ENCODE results near the gene RNF138.

The RNF138 gene

DNA sequence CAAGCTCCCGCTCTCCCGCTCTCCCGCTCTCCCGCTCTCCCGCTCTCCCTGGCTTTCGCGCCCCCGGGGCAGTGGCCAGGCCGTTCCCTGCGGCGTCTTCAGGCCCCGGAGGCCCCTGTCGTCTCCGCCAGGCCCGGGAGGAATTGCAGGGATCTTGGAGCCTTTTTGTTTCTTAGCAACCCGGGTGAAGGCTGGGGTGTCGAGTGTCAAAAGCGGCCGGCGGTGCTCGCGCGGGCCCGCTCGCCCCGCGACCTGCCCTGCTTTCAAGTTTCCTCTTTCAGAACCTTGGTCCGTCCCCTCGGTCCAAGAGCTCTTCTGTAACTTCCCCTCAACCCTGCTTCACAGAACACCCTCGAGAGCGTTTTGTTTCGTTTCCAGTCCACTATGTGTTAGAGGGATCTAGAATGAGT, 1.4 kb downstream of the RNF138 start:
- peak; percentile 68 for DNase-seq
- no peaks in the 10 kb centered on the region for H3K9me3 Mint-ChIP-seq
- TF ChIP-seq, protein P1, sequence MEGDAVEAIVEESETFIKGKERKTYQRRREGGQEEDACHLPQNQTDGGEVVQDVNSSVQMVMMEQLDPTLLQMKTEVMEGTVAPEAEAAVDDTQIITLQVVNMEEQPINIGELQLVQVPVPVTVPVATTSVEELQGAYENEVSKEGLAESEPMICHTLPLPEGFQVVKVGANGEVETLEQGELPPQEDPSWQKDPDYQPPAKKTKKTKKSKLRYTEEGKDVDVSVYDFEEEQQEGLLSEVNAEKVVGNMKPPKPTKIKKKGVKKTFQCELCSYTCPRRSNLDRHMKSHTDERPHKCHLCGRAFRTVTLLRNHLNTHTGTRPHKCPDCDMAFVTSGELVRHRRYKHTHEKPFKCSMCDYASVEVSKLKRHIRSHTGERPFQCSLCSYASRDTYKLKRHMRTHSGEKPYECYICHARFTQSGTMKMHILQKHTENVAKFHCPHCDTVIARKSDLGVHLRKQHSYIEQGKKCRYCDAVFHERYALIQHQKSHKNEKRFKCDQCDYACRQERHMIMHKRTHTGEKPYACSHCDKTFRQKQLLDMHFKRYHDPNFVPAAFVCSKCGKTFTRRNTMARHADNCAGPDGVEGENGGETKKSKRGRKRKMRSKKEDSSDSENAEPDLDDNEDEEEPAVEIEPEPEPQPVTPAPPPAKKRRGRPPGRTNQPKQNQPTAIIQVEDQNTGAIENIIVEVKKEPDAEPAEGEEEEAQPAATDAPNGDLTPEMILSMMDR (IDR thresholded peaks at IDR 0.05), result no peak
- H3K27me3 Mint-ChIP-seq (ENCODE audit: low read depth, poor library complexity), result no peaks in the 10 kb centered on the region
- peaks cover 47% of the 10 kb centered on the region for H3K4me1 Mint-ChIP-seq
- peaks cover 43% of the 10 kb centered on the region for H3K36me3 Mint-ChIP-seq (ENCODE audit: low read depth)
- H3K27ac Mint-ChIP-seq, result peak overlapping the region; percentile 94
- H3K4me3 Mint-ChIP-seq, result peak overlapping the region; percentile 92

DNA sequence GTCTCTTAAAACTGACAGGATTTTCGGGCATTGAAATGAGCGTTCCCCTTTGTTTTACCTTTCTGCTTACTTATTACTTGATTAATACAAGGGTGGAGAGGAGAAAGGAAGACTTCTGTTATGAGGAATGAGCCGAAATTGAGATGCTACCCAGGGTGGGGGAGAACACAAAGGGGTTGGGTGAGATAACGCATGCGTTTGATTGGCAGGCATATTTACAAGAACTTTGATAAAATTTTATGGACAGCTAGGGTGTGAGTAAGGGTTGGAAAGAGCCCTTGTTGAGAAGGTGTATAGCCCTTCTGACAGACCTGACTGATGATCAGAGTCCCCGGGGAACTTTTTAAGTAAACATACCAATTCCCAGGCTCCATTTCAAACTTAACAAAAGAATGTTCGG, 1.8 kb downstream of the RNF138 start:
- H3K27me3 Mint-ChIP-seq (ENCODE audit: low read depth, poor library complexity), result no peaks in the 10 kb centered on the region
- DNase-seq, result no peak
- H3K9me3 Mint-ChIP-seq, result no peaks in the 10 kb centered on the region
- H3K4me1 Mint-ChIP-seq, result peaks cover 43% of the 10 kb centered on the region
- peaks cover 43% of the 10 kb centered on the region for H3K36me3 Mint-ChIP-seq (ENCODE audit: low read depth)
- peak overlapping the region; percentile 94 for H3K27ac Mint-ChIP-seq
- TF ChIP-seq, protein P1 (IDR thresholded peaks at IDR 0.05), result no peak
- H3K4me3 Mint-ChIP-seq, result peak overlapping the region; percentile 92

DNA sequence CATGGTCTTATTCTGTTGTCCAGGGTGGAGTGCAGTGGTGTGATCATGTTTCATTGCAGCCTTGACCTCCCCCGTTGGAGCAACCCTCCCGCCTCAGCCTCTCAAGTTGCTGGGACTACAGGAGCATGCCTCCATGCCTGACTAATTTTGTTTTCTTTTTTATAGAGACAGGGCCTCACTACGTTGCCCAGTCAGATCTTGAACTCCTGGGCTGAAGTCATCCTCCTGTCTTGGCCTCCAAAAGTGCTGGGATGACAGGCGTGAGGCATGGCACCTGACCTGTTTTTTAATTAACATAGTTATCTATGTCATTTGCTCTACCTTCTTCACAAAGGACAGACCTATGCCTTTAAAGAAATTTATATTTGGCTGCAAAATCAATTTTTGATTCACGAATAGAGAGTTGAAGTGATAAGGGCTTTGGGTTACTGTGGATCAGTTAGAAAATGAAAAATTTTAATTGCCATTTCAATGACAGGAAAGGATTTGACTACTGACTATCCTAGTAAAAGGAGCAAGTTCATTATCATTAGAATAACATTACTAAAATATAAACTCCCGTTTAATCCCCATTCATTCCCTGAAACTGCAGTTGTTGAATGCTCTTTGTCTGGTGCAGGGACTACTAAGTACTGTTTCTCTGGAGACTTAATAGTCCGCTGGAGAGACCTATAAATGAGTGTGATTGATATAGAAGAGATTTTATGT, 3.7 kb downstream of the RNF138 start:
- TF ChIP-seq, protein P1 (IDR thresholded peaks at IDR 0.05), result no peak
- Mint-ChIP-seq H3K9me3 (no peaks in the 10 kb centered on the region), H3K4me3 (peak overlapping the region; percentile 92), H3K4me1 (peaks cover 39% of the 10 kb centered on the region), H3K27ac (no peak overlapping the region), H3K27me3 (ENCODE audit: low read depth, poor library complexity) (no peaks in the 10 kb centered on the region), H3K36me3 (ENCODE audit: low read depth) (peaks cover 57% of the 10 kb centered on the region)
- no peak for DNase-seq

DNA sequence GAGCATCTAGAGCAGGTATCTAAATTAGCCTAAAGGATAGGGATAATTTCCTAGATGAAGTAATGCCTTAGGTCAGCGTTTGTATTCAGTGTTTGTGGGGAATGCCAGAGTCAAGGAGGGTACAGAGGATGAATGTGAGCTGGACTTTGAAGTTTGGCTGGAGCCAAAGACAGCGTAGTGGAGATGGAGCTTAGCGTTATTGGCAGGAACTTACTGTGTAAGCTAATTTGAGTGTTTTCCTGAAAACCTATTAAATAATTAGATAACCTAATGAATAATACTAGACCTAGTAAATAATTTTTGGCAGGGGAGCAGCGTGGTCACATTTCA, 4.2 kb downstream of the RNF138 start:
- Mint-ChIP-seq H3K4me1 (peaks cover 39% of the 10 kb centered on the region), H3K27me3 (ENCODE audit: low read depth, poor library complexity) (no peaks in the 10 kb centered on the region), H3K9me3 (peaks cover 3% of the 10 kb centered on the region), H3K36me3 (ENCODE audit: low read depth) (peaks cover 61% of the 10 kb centered on the region), H3K4me3 (peak overlapping the region; percentile 10), H3K27ac (no peak overlapping the region)
- TF ChIP-seq, protein P1 (IDR thresholded peaks at IDR 0.05), result no peak
- DNase-seq, result no peak

DNA sequence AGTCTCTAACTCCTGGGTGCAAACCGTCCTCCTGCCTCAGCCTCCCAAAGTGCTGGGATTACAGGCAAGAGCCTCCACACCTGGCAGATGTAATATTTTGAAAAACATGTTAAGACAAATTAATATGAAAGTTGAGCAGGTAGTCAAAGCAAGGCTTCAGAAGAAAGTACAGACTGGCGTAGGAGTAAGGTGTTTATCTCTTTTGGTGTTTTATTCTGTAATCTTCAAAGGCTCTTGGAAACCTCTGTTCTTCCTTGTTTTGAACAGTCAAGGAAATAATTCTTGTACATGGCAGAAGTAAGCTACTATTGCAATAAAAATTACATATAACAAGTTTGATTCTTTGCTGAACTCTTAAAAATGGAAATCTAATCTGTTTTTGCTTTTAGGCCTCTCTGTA, 5.3 kb downstream of the RNF138 start:
- Mint-ChIP-seq H3K9me3 (peaks cover 4% of the 10 kb centered on the region), H3K4me1 (peaks cover 36% of the 10 kb centered on the region), H3K27me3 (ENCODE audit: low read depth, poor library complexity) (no peaks in the 10 kb centered on the region), H3K36me3 (ENCODE audit: low read depth) (peaks cover 69% of the 10 kb centered on the region), H3K4me3 (no peak overlapping the region), H3K27ac (no peak overlapping the region)
- TF ChIP-seq, protein P1 (IDR thresholded peaks at IDR 0.05), result no peak
- DNase-seq, result no peak

DNA sequence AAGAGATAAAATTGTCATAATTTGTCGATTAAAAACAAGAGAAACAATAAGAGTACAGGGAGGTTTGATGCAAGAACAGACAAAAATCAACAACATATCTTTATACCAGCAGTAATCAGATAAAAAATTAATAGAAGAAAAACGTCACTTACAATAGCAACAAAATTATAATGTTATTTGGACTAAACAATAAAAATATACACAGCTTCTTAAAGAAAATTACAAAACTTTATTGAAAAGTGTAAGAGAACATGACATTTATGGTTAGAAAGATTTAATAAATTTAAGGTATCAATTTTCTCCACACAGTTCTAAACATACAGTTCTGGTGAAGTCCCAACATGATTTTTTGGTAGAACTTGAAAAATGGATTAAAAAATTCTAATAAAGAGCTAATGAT, 12.8 kb downstream of the RNF138 start:
- peaks cover 4% of the 10 kb centered on the region for H3K9me3 Mint-ChIP-seq
- no peak overlapping the region for H3K27ac Mint-ChIP-seq
- TF ChIP-seq, protein P1 (IDR thresholded peaks at IDR 0.05), result no peak
- no peak for DNase-seq
- peaks cover 3% of the 10 kb centered on the region for H3K27me3 Mint-ChIP-seq (ENCODE audit: low read depth, poor library complexity)
- peaks cover 65% of the 10 kb centered on the region for H3K36me3 Mint-ChIP-seq (ENCODE audit: low read depth)
- H3K4me3 Mint-ChIP-seq, result no peak overlapping the region
- no peaks in the 10 kb centered on the region for H3K4me1 Mint-ChIP-seq
